NCI-H774 (cell line): Measurements from ENCODE around the gene ESYT1.
"Not testable (repeated sequence)": the region's sequence is repeated elsewhere in the genome, so short reads cannot be mapped to it uniquely, and the experiment has no call there.

ENCODE experiments used
- DNase-seq: peaks from one replicate; lab custom pipeline; 2025; lab: John Stamatoyannopoulos, UW

The ESYT1 gene

DNA sequence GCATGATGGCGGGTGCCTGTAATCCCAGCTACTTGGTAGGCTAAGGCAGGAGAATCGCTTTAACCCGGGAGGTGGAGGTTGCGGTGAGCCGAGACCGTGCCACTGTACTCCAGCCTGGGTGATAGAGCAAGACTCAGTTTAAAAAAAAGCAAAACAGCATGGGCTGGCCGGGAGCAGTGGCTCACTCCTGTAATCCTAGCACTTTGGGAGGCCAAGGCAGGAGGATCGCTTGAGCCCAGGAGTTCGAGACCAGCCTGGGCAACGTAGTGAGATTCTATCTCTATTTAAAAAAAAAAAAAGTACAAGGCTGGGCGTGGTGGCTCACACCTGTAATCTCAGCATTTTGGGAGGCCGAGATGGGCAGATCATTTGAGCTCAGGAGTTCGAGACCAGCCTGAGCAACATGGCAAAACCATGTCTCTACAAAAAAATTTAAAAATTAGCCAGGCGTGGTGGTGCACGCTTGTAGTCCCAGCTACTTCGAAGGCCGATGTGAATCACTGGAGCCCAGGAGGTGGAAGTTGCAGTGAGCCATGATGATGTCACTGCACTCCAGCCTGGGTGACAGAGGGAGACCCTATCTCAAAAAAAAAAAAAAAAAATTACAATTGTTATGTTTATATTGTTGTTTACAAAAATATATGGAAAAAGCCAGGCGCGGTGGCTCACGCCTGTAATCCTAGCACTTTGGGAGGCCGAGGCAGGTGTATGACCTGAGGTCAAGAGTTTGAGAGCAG is 28.6 kb downstream of the ESYT1 start:
- not testable (repeated sequence) for DNase-seq

DNA sequence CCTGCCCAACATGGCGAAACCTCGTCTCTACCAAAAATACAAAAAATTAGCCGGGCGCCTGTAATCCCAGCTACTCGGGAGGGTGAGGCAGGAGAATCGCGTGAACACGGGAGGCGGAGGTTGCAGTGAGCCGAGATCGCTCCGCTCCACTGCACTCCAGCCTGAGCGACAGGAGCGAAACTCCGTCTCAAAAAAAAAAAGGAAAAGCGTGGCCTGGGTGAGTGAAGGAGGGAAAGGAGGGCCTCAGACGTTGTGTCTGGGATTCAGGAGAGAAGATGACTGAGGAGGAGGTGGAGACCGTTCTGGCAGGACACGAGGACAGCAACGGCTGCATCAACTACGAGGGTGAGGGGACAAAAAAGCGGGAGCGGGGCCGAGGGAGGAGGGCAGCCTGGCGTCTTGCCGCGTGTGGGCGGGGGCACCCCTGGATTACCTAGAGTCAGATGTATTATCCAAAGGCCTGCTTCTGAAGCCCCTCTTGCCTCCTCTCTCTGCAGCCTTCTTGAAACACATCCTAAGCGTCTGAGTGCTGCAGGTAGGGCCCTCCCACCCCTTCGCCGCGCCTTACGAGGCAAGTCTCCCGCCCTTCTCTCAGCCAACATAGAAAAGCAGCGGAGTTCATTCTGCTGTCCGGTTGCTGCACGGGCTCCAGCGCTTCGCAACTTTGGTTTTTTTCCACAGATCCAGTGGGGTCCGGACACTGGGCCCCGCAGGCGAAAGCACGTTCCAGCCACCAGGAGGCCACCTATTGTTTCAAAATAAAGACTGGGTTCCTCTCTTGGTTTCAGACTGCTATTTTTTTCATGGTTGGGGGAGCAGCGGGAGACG is 29.3 kb downstream of the ESYT1 start:
- peak; percentile 82 for DNase-seq

DNA sequence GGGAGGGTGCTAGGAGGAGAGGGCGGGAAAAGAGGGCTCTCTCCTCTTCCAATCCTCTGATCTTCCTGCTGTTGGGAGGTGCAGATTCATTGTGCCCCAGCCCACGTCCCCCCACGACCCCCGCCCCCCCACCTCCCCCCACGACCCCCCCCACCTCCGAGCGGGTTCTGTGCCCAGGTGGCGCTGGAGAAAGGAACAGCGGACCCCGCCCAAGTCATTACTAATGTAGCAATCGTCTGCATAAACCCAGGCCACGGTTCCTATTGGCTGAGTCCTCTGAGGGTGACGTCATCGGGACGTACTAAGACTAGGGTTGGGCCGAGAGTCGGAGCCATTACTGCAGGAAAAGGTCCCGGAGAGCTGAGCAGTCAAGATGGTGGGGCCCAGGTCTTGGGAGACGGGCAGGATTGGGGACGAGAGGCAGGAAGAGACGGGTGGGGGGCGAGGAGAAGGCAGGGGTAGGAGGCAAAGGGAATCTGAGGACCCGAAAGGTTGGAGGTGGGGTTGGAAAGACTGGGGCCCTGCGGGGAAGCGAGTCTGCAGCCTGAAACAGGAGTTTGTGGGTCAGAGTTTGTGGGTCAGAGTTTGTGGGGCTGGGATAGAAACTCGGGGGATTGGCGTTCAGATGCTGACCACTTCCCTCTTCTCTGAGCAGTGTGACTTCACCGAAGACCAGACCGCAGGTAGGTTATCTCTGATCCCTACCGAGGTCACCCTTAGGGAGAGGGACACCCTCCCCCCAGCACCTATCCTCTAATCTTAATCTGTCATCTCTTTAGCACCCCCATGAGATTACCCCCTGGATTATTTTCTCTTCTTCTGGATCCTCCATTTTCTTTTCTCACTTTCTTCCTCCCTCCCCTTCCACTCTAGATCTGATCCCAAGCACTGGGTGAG is 30.2 kb downstream of the ESYT1 start, which contains the start of gene MYL6:
TSS of gene MYL6 (plus strand) at position 331 of the 897 bp plus-strand sequence. CDS start at position 374, 43 bp downstream.
- DNase-seq = peak; percentile 98

DNA sequence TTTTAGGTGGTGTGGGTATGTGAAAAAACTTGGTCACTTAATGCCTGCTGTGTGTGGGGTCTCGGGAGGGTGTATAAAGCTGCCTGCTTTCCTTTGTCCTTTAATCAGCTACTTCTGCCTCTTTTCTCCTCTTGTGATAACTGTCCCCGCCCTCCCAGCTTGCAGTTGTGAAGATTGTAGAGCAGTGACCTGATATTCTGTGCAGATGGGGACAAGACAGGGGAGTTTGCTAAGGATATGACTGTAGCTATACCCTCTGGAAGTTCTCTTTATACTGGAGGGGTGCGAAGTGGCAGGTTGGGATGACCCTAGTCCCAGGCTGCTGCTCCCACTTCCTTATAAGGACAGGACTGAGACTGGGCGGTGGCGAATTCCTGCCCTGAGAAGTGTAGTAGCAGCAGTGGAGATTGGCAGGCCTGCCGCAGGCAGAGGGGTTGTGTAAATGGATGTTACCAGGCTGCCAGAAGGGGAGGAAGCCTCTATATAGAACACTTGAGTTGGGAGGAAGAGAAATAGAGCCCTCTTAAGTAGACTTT is 30.9 kb downstream of the ESYT1 start:
- DNase-seq = no peak

DNA sequence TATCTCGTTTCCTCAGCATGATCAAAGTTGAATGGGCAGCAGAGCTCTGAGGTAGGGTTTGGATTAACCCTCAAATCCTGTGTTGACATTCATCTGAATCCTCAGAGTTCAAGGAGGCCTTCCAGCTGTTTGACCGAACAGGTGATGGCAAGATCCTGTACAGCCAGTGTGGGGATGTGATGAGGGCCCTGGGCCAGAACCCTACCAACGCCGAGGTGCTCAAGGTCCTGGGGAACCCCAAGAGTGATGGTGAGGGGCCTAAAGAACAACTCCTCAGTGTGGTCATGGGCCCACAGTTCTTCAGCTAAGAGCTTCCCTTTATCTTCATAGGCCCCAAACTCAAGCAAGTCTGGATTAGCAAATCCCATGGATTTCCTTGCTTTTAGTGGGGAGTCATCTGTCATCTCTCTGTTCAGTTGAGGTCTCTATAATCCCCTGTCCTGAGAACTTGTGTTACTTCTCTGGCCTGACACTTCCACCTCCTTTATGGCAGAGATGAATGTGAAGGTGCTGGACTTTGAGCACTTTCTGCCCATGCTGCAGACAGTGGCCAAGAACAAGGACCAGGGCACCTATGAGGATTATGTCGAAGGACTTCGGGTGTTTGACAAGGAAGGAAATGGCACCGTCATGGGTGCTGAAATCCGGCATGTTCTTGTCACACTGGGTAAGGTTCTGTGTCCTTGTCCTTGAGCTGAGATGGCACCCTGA is 31.6 kb downstream of the ESYT1 start:
- DNase-seq = no peak

DNA sequence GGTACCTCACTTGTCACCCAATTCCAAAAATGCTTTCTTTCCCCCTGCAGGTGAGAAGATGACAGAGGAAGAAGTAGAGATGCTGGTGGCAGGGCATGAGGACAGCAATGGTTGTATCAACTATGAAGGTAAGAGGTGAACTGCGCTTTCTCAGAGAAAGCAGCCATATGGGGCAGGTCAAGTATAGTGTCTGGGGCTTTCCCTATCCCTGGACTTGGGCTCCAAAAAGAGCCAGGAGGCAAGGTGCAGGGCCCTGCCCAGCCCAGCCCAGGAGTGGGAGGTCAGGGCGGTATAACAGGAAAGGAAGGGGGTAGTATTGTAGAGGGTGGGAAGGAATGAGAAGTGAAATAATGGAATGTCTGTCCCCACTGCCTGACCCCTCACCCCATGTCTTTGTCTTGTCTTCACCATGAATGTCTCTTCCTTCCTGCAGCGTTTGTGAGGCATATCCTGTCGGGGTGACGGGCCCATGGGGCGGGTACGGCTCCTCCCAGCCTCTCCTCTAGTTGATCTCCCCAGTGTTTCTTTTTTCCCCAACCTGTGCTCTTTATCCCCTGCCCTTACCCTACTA is 32.2 kb downstream of the ESYT1 start:
- no peak for DNase-seq

DNA sequence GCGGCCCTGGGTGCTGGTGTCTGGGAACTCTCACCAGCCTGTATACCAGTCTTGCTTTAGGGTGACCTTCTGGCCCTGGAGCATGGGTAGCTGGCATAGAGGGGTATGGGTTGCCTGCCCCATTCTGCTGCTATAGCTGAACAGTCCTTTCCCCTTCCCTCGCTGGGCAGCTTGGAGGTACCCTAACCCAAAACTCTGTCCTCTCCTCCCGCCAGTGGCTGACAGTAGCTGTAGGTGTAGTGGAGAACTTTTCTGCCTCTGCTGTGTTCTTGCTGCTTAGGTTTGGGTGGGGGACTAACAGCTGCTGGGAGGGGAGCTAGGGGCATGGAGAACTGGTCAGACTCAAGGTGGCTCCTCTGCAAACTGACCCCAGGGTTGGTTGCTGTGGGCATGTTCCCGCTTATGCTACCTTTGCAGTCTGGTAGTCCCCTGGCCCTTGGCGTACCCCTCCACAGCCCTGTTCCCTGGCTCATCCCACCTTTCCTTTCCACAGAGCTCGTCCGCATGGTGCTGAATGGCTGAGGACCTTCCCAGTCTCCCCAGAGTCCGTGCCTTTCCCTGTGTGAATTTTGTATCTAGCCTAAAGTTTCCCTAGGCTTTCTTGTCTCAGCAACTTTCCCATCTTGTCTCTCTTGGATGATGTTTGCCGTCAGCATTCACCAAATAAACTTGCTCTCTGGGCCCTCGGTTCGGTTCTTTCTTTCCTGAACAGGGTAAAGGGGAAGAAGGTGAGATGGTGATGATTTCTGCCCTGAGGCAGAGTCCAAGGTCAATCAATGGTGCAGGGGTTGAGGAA is 33.0 kb downstream of the ESYT1 start:
- no peak for DNase-seq

DNA sequence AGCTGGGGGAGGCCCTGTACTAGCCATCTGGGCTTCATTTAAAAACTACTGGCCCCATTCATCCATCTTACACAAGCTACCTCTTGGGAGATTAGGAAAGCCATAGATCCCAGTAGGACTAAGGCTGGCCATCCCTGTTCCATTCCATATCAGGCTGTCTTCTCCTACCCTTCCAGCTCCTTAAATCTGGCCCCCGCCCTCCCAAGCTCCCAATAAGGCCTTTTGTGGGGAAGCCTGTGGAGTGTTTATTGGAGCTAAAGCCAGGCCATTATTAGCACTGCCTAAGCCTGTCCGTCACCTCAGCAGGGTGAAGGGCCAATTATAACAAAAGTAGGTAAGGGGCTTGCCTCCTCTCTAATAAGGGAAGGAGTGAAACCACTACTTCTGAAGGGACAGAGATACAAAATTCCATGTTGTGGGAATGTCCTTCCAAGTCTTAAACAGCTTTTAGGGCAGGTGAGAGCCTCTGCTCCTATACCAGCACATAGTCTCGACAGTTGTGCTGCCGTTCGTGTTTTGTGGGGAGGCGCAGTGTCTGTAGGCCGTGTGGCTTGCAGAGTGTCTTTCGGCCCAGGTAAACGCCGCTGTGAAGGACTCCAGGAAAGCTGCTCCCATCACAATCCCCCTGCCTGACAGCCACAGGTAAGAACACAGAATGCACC is 33.8 kb downstream of the ESYT1 start:
- no peak for DNase-seq

DNA sequence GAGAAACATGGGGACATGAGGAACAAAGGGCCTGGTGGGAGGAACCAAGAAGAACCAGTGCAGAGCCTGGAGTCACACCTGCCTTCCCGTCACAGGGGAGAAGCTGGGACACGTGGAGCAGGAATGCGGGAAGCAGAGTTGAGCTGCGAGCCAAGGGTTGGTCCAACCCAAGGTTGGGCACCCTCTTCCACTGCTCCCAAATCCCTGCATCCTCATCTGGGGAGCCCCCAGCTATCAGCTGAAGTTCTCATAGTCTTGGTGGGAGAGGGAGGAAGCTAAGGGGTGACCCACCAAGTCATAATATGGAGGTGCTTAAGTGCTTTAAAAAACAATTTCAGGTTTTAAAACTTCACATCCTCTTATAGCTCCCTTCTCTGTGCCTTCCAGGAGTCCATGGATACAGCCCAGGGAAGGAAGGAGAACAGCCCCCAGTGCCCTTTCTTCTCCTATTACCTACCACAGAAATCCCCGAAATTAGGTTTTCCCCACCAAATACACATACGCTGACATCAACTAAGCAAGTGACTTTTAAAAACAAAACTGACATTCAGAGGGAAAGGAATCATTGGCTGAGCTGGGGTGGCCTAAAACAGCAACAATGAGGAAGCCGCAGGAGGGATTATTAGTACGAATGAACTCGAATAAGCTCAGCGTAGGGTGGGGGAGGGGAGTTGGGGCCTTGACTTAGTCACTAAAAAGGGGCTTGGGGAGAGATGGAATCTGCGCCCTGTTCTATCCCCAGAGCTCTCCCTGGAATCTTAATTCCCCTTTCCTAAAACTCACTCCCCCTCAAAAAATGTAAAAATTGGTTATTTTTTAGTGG is 34.6 kb downstream of the ESYT1 start:
- DNase-seq = no peak

DNA sequence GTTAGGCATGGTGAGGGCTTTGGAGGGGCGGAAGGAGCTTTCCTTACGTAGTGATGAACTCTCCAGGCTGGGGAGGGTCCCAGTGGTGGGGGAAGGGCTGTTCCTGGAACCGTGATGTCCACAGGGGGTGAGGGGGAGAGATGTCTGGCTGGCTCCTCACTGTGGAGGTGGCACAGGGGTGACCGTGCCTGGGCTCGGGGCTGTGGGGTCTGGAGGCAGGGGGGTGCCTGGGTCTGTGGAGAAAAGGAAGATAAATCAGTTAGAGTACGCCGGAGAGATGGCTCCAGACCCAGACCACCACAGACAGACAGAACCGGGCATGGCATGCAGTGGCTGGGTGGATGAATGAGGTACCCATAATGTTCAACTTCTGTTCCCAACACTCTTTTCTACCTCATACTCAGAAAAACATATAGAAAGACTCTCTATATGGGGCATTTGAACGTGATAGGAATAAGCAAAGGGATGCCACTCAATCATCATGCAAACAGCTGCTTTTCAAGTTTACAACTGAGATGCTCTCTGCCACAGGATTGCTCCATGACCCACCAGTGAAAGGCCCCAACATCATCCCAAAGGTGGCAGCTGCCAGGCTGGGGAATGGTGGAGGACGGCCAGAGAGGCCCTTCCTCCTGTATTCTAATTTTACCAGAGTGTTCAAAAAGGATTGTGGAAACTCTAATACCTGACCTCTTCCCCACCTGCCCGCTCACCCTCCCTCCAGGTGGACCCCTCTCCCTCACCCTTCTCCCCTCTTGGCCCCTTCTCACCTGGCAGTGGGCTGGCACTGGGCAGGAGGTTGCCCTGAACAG is 35.7 kb downstream of the ESYT1 start:
- DNase-seq = no peak

DNA sequence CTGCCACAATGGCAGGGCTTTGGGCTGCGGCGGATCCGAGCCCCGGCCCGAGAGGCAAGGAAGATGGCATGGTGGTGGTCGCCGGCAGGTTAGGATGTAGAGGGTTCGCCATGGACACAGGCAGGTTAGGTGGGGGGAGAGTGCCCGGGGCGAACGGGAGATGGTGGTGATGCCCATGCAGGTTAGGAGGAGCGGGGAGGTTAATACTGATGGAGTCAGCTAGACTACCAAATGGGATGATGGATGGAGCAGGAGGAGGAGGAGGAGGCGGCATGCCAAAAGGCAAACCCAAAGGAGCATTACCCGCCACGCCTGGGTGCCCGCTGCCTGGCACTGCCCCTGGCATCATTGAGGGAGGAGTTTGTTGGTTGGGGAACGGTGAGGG is 36.3 kb downstream of the ESYT1 start:
- DNase-seq = no peak

DNA sequence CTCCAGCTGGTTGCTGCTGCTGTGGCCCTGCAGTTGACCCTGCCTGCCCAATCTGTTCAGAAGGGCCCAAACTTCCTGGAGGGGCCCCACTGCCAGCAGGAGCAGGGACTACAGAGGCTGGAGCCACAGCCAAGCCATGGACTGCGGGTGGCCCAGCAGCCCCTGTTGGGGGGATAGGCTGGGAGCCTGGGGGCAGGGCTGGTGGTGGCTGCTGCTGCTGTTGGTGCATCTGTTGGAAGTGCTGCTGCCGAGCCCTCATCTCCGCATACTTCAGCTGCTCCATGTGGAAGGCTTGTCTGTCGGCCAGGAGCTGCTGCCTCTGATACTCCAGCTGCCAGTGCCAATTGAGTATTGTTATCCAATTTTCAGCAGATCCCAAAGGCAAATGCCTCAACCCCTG is 37.3 kb downstream of the ESYT1 start:
- no peak for DNase-seq

DNA sequence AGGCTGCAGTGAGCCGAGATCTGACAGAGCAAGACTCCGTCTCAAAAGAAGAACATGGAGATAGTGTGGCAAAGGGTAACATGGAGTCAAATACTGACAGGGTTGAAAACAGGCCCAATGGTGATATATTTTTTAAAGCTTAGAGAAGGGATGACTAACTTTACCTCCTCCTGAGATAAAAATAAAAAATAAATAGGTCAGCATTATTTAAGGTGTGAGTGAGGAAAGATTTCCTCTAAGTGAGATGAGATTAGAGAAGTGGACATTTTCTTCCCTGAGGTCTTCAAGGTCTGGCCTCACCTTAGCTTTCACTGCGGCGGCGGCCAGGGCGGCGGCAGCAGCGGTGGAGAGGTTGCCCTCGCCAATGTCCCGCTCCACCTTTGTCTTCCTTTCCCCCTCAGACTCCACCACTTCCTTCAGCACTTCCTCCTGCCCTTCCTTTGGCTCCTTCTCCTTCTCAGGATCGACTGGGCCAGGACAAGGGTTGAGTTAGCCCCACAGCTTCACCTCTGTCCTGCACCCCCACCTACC is 41.2 kb downstream of the ESYT1 start:
- no peak for DNase-seq

DNA sequence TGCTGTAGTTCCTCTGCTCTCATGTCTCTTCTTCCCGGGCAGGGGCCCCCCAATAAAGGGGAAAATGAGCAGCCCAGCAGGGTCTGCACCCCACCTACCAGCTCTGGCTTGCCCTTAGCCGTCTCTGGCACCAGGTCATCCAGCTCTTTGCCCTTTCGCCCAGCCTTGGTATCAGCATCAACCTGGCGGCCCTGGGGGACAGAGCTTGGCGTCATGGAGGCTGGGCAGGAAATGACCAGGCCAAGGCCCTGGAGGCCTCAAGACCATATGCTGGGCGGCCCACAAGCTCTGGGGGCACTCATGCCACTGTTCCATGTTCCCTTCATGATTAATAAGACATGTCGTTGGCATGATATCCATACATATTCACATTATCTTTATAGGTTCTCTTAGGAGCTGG is 44.8 kb downstream of the ESYT1 start:
- no peak for DNase-seq

DNA sequence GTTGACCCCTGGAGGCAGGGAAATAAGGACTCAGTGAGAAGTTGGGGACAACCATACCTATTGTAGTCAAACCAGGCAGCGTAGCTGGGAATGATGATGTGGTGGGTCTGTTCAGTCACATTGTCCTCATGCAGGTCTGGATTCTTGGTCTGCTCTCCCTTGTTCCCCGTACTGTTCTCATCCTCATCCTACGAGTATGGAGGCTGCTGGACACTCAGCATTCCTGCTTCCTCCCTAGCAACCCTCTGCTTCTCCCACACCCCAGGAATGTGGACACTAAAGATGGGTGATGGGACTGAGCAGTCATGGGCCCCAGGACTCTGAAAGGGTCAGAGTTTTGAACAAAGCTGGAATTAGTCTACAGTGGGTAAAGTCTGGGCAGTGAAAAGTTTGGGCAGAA is 50.3 kb downstream of the ESYT1 start:
- DNase-seq = no peak

DNA sequence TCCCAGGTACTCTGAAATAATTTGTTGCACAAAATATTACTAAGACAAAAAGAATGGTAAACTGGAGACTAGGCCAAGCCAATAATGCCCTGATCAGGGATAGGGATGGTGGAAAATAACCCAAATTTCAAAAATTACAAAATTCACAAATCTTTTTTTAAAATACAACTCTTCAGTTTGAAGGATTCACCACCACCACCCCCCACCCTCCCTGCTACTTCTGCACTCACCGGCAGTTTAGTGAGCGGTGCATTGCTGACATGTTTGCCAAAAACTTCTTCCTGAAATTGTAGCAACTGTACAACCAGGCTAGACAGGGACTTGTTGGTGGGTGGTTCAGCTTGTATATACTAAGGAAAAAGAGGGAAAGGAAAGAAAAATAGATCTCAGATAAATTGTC is 58.9 kb downstream of the ESYT1 start:
- DNase-seq = no peak

DNA sequence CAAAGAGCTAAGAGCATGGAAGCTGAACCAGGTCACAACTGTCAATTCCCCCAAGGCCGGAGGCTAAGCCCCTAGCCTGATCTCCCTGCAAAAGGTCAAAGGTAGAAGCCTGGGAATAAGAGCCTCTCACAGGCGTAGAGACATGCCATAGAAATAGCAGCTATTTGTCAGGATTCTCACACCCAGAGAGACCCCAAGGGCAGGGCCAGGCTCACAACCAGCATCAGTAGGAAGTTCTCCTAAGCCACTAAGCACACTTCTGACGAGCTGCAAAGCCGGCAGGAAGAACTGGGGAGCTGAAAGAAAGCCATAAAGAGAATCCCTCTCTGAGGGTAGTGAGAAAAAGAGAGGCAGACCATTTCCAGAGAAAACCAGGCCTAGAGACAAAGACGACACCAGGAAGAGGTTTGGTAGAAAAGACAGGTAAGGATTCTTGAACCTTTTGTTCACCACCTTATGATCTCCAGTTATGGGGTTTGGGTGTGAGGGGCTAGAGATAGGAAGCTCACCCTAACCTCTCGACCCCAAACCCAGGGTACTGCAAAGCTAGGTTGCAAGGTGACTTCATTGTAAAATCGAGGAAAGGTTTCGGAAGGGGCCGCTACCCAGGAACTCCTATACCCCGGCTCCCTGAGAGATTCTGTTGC is 60.2 kb downstream of the ESYT1 start:
- no peak for DNase-seq
